Stimulated activated CD8-positive, alpha-beta memory T cell treated with anti-CD3 and anti-CD28 coated beads, Interleukin-7, amount 100 ng/mL, for 4 hours (primary cell): ENCODE results near the gene TMIGD3.
"Not testable (repeated sequence)": the region's sequence is repeated elsewhere in the genome, so short reads cannot be mapped to it uniquely, and the experiment has no call there.

Source experiments
- DNase-seq, 2 donors: peaks; one replicate each; pipeline ENCODE4 v3.0.0-alpha.2; 2020; ENCODE audit warnings: low read depth in 2 of 2

TMIGD3 gene

GRCh38 chr1:111503585-111504060, at the start of gene TMIGD3, which contains the start of gene ADORA3:
TSS of gene TMIGD3 (minus strand) at chr1:111503633. CDS start at chr1:111503354, 279 bp downstream.
TSS of gene ADORA3 (minus strand) at chr1:111503633. CDS start at chr1:111503354, 279 bp downstream.
- no peak for DNase-seq

GRCh38 chr1:111553196-111553595, 49.8 kb upstream of the TMIGD3 start:
- no peak for DNase-seq

DNA sequence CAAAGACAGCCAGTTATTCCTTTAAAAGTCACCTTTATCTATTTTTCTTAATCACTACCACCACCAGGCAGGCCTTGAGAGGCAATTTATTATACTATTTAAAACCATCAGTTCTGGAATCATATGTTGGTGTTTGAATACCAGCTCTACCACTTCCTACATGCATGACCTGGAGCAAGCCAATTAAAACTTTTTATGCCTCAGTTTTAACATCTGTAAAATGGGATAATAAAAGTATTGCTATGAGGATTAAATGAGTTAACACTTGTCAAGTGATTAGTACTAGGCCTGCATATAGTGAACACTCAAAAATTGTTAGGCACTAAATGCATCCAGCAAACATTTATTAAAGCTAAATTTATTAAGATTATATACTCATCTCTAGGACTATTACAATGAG, 49.2 kb upstream of the TMIGD3 start:
- no peak for DNase-seq

GRCh38 chr1:111551623-111552411, 48.4 kb upstream of the TMIGD3 start:
- no peak for DNase-seq

GRCh38 chr1:111547786-111548185, 44.4 kb upstream of the TMIGD3 start:
- not testable (repeated sequence) for DNase-seq

- DNase-seq, result no peak
Measured at GRCh38 chr1:111542187-111542586, 38.8 kb upstream of the TMIGD3 start.

- no peak for DNase-seq
Measured at GRCh38 chr1:111541721-111542120, 38.3 kb upstream of the TMIGD3 start.

DNA sequence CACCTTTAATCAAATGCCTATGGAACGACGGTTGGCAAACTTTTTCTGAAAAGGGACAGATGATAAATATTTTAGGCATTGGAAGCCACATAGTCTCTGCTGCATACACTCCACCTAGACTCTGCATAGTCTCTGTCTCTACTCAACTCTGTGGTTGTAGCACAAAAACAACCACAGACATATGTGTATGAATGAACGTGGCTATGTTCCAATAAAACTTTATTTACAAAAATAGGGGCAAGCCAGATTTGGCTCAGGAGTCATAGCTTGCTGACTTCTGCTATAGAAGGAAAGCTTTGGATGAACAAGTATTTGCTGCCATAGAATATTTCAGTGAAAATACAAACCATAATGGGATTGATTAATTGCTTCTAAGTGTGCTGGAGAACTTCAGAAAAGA, 37.5 kb upstream of the TMIGD3 start:
- DNase-seq, result no peak

GRCh38 chr1:111538343-111539025, 35.1 kb upstream of the TMIGD3 start:
- no peak for DNase-seq

DNA sequence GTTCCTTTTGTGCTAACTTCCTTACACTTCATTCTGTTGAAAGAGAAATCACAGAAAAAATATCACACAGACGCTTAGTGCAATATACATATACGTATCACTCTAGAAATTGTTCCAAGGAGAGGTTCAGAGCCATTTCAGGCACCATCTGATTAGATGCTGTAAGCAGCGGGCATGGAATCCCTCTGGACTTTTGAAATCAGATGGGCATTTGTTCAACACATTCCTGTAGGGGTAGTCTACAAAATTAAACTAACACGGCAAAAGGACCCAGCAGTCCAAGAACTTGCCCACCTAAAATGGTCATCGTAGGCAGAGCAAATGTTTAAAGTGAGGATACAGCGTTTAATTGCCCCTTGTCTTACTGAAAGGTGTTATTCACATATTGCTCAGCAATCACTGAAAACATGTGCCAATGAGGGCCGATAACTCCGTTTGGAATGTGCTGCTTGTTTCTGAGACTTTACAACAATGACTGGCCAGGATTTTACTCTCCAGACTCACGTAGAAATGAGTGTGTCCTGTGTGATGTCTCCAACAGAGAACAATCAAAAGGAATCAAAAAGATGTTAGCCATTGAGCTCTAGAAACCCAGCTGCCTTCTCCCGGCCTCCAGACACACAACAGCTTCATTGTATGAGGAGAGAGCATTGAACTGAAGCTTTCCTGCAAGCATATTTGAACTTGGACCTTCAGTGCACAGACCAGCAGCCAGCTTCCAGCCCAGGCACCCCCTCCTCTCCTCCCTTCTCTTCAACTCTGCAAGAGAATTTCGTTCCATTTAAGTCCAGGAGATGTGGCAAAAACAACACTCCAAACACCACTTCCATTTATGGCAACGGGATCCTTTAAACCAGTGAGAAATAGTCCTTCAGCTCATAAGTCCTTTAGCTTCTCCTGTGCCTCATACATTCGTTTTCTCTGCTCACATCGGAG, 32.1 kb upstream of the TMIGD3 start:
- DNase-seq, result no peak

DNA sequence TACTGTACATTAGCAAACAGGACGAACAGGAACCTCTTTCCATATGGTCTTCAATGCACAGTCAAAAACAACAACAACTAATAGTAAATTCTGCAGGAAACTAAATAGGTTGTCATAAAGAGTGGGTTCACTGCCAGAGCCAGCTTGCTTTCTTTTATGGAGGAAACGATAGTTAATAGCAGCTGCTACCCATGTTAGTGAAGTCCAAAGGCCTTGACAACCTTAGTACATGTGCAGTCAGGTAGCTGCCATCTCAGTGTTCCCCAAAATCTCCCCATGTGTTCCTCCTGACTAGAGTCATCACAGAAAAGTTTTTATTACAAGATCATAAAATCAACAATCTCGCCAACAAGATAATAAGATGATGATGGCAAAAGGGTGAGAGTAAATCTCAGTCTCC, 16.6 kb upstream of the TMIGD3 start:
- DNase-seq, result no peak

DNA sequence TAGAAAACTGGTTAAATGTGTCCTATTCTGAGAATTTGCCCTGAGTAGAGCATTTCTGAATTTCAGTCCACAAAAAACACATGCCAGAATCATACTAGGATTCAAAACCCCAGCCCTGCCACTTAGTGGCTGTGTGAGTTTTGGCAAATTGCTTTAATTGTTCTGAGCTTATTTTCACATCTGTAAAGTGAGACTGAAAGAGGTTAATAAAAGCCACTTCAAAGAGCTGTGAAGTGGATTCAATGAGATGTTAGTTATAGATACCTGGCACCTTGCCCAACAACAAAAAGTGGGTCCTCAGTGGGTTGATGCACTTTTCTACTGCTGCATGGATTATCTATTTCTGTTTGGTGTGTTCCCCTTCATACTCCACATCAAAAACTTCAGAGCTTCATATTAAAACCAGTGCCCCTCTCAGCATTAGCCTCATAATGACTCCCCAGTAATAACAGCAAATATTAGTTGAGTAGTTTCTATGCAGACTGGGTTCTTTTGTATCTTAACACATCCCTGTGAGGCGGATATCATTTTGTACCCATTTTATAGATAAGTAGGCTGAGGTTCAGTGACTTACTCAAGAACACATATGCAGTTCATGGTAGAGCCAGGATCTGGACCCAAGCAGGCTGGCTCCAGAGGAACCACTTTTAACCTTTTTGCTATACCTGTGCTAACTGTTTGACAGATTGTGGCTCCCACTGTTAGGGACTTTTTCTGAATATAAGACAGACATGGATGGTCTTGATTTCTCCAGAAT, 14.2 kb upstream of the TMIGD3 start:
- DNase-seq, result no peak

DNA sequence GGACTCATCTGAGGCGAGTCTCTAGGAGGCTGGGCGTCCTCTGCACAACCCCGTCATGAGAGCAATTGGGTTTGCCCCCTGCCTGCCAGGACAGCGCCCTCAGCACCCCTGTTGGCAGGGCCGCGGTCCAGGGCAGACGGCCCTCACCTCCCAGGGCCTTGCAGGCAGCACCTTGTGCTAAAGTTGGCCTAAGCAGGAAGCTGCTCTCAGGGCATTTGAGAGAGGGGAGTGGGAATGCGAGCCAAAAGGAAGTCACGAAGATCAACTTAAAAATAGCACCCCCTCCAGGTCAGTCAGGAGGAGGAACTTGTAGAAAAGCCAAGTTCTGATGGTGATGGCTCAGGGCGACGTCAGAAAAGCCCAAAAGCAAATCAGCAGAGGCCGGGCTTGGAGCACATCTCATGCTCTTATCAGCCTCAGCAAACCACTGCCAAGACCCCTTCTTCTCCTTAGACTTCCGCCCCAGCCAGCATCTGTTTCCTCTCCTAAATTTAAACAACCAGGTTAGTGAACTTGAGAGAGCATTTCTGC, 12.6 kb upstream of the TMIGD3 start:
- no peak for DNase-seq

DNA sequence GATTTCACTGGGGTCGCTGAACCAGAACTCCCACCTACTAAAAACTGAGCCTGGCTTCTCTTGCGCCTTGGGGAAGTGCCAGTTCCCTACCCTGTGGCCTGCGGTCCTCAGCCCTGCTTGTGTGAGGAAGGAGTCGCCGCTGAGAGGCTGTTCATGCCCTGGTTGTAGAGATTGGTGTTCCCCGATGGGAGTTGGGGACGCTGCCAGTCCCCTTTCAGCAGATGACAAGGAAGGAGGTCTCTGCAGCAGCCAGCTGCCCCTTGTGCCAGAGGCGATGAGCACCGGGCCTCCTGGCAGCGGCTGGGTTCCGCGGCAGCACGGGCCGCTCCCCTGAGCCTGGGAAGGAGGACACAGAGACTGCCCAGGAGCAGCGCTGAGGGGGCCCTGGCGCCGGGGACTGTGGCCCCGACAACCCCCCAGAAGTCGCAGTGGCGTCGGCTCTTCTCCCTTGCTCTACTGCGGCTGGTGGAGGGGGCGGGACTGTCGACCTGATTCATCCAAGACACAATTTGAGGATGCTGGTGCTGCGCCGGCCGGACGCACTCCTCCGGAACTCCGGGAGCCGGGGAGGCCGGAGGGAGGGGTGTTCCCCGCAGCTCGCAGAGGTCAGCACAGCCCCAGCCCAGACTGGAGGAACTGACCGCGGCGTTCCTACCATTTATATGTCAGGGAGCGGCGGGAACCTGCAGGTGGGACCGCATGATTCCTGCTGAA, 12.0 kb upstream of the TMIGD3 start:
- DNase-seq, result peak in 1 of 2 donors; percentile 24

- no peak for DNase-seq
Measured at GRCh38 chr1:111513410-111514020, 10.1 kb upstream of the TMIGD3 start.

GRCh38 chr1:111512931-111513330, 9.5 kb upstream of the TMIGD3 start:
- DNase-seq, result no peak

GRCh38 chr1:111512132-111512889, 8.9 kb upstream of the TMIGD3 start:
- no peak for DNase-seq

DNA sequence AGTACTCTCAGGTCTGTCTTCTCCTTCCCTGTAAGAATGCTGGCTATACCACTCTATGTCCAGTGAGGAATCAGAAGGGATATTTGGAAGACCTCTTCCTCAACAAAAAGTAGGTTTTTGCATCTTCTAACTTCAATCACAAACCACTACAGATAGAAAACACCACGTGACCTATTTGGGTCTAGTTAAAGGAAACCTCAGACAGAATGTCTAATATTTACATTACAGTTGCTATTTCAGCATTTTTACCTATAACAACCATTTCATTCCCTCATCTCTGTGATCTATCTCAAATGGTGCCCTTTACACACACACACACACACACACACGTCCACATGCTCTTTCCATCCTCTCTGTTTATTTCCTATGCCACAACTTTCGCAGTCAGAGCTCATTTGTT, 7.9 kb upstream of the TMIGD3 start:
- no peak for DNase-seq

DNA sequence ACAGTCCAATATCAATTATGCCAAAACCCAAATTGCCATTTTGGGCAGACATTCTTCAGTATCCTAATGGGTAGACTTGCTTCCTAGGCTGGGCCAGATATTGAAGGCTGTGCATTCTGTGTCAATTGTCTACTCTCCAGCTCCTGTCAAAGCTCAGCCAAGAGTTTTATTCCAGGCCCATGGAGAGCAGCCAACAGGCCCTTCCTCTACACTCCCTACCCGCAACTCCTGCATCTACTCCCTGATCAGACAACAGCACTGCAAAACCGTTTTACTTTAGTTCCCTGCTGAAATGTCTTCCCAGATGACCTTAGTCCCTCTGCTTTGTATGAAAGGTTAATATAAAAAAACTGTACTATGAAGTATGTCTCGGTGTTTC, 6.6 kb upstream of the TMIGD3 start:
- no peak for DNase-seq
